Tracheal epithelial cell (primary cell): Measurements from ENCODE around the gene SLC2A2. TPM values are rescaled to one million over a fixed set of nuclear protein-coding genes. Genes with fewer than 3 reads are reported as not detected.

ENCODE experiments used
- total RNA-seq: library from RNA; depleted of rRNA; stranded (reverse); fragments of >200 nt; gene quantifications from 2 replicates; pipeline ENCODE4 v1.2.1, GENCODE V29; 2014

SLC2A2 gene
- under 0.01 TPM in 1 of 2 replicates, not detected in the other for total RNA-seq

GRCh38 chr3:171026597-171027293, at the start of gene SLC2A2:
TSS of gene SLC2A2 (minus strand) at chr3:171026720. CDS start at chr3:171026670, 50 bp downstream.

Other genes with a start within 250 kb of the SLC2A2 start
- 169 and 192 TPM in 2 replicates for gene RPL22L1, start 156.5 kb downstream of the SLC2A2 start, total RNA-seq
- gene EIF5A2, start 118.1 kb downstream of the SLC2A2 start, total RNA-seq: 5.5 and 8.7 TPM in 2 replicates